LHCN-M2 (cell line): ENCODE measurements around the gene OBP2A. TPM values are rescaled to one million over a fixed set of nuclear protein-coding genes. Genes with fewer than 3 reads are reported as not detected.
"Not testable (repeated sequence)": the region's sequence is repeated elsewhere in the genome, so short reads cannot be mapped to it uniquely, and the experiment has no call there.

Source experiments
- DNase-seq: peaks from one replicate; pipeline ENCODE4 v3.0.0-alpha.2; 2012; ENCODE audit warnings: low read depth
- total RNA-seq: library from RNA; depleted of rRNA; stranded (reverse); fragments of >200 nt; gene quantifications from 2 replicates; pipeline ENCODE4 v1.2.3, GENCODE V29; 2014

Gene OBP2A
- total RNA-seq, 1 experiment from 2014 or later: not detected

DNA sequence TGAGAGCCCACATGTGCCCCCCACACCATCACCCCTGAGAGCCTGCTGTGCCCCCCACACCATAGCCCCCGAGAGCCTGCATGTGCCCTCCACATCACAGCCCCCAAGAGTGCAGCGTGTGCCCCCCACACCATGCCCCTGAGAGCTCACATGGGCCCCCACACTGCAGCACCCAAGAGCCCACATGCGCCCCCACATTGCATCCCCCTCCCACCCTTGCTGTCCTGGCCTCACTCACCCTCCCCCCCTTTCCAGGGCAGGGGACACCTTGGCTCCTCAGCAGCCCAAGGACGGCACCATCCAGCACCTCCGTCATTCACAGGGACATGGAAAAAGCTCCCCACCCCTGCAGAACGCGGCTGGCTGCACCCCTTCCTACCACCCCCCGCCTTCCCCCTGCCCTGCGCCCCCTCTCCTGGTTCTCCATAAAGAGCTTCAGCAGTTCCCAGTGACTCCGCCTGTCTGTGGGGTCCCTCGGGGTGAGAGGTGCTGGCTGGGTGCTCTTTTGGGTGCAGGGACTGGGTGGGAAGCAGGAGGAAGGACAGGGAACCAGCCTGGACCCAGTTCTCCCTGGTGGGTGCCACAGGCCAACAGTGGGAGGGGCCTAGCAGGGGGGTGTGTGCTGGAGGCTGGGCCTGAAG is 19.7 kb upstream of the OBP2A start:
- DNase-seq: no peak

DNA sequence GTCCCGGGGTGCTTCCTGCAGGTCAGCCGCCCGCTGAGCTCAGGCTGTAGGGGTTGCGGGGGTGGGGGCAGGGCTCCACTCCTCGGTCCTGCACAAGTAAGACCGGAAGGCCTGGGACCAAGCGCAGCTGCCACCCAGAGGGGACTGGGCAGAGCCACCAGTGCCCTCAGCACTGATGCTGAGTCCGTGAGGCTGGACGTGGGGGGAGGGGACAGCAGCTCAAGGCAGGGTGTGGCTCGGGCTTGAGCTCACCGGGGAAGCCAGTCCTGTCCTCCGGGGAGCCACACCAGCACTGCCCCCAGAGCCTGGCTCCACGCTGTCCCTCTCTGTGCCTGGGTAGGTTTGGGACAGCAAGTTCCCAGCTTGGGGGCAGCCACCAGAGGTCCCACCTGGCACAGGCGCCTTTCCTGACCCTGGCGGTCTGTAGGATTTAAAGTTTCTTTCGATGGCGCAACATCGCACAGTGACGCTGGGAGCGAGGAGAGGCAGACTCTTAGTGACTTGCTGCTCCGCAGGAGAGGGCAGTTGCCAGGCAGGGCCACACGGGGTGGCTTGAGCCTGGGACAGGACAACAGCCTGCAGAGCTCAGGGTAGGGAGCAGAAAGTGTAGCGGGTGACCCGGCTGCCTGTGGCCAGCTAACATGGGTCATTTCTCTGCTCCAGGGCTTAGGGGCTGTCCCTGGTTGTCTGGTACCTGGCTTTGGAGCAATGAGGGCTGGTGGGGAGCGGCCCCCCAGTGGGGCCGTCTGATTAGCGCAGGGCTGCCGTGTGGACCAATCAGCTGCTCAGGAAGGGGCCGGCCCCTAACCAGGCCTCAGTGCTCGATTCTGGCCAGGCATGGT is 19.0 kb upstream of the OBP2A start:
- DNase-seq: no peak

DNA sequence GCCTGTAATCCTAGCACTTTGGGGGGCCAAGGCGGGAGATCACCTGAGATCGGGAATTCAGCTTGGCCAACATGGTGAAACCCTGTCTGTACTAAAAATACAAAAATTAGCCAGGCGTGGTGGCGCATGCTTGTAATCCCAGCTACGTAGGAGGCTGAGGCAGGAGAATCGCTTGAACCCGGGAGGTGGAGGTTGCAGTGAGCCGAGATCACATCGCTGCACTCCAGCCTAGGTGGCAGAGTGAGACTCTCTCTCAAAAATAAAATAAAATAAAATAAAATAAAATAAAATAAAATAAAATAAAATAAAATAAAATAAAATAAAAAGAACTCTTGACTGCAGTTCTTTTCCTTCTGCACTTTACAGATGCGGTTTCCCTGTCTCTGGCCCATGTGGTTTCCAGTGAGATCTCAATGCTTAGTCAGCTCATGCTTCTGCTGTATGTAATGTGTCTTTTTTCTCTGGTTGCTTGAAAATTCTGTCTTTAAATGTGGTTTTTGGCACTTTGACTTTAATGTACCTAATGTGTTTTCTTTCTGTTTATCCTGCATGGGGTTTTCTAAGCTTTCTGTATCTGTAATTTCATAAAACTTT is 17.0 kb upstream of the OBP2A start:
- not testable (repeated sequence) for DNase-seq

DNA sequence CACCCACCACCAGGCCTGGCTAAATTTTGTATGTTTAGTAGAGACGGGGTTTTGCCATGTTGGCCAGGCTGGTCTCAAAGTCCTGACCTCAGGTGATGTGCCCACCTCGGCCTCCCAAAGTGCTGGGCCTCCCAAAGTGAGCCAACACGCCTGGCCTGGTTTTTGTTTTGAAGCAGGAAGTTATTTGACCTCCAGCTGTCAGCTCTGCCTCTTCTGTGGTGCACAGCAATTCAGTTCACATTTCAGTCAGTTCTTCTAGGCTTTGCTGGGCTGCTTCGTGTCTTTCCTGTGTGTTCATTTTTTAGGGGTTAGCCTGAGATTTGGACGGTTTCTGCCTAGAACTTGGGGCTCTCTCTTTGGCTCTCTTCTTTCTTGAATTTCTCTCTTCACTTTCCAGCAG is 15.8 kb upstream of the OBP2A start:
- no peak for DNase-seq

DNA sequence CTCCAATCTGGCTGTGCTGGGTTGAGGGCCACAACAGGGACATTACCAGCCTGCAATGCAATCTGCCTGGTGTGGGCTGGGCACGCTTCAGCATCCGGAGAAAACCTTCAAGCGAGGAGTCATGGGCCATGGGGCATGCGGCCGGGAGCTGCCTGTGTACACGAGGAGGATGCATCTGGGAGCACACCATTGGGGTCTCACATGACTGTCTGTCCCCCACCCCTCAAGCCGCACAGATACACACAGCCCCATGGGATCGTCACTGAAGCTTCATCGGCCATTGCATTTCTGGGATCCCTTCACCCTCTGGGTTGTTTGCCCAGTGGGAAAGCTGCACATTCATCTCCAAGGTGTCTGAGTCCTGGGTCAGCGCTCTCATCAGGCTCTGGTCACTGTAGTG is 14.8 kb upstream of the OBP2A start:
- DNase-seq: no peak

DNA sequence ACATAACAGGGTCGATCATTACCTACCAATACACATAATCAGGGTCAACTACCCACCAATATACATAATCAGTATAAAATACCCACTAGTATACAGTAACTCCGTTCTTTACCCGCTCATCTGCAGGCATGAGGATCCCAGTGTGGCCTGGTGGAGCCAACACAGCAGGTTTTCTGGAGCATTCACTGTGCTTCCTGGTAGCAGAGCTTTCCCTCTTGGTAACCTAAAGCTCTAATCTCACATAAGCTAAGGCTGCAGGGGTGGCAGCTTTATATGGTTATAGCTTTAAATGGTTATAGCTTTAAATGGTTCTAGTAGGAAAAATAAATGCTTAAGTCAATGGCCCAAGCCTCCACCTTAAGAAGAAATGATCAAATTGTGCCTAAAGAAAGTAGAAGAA is 12.8 kb upstream of the OBP2A start:
- no peak for DNase-seq

DNA sequence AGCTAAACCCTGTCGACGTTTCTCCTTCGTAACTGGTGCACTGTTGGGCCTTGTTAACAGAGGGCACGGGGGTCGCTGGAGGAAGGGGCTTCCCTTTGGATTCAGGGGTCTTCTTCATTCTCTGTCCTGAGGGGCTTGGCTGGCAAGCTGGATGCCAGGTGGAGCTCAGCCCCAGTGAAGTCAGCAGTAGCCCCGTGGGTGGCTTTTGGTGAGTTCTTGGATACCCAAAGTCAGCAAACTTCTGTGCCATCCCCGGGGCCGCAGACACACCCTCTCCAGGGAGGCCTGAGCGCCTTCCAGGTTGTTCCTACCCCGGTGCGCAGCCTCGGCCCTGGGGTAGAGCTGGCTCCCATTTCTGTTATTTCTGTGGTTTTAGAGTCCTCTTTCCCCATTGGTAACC is 12.3 kb upstream of the OBP2A start:
- DNase-seq: no peak

DNA sequence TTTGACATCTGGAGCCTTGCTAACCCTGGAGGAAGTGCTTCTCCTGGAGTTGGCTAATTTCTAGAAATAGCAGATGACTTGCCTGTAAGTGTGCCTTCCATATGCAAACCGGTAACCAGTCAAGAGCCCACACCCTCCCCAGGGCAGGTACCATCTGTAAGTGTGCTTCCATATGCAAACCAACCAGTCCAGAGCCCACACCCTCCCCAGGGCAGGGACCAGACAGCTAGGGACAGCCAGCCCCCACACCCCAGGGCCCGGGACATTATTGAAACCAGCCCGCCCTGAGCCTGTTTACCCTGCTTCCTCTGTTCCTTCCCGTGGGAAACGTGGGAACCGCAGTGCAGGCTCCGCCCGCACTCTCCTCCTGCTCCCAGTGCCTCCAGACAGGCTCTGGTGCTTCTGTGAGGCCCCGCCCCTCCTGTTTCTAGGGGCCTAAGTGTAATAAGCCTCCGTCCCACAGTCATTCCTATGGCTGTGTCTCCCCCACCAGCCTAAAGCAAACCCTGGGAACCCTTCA is 11.7 kb upstream of the OBP2A start:
- not testable (repeated sequence) for DNase-seq

DNA sequence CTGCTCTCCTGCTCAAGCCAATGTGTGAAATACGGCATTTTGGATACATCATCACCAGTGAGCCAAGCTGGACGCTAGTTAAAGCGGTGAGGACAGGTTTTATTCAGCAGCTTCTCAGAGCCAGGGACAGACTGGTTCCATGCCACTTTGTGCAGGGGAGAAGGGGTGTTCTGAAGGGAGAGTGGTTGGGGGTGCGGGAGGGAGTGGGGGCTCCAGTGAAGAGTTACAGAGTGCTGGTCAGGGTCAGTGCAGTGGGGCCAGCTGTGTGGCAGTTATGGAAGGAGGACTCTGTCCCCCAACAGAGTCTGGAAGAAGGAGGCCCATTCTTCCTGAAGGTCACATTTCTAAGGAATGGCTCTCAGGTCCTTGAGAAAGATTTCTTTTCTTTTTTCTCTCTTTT is 11.1 kb upstream of the OBP2A start:
- DNase-seq: not testable (repeated sequence)

DNA sequence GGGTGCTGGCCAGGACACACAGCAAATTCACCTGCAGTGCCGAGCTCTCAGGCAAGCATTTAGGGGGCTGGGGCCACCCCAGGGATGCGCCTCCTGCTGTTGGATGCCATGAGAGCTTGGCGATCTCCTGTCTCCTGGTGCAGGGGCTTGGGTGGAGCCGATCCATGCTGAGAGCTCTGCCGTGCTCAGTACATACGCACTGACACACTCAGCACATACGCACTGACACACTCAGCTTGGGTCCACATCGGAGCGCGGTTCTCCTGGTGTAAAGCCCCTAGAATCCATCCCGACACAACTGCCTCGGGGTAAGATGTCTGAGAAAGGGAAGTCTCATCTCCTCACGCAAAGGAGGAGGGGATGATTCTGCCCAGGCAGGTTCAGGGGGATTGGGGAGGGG is 10.3 kb upstream of the OBP2A start:
- DNase-seq: not testable (repeated sequence)

DNA sequence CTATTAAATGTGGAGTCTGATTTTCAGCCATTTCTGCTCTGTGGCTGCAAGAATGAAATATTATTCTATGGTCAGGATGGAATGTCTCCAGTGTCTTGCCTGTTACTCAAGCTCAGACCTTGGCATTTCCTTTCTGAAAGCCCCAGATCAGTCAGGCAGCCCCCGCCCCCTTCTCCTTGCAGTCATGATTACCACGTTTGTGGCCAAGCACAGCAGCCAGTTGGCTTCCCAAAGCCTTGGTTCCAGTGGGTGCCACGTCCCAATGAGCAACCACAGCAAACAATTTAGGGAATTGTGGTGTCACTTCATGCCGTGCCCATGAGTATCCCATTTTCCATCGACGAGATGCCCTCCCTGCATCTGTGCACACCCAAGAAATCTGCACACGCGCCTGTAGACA is 9.7 kb upstream of the OBP2A start:
- peak; percentile 29 for DNase-seq

DNA sequence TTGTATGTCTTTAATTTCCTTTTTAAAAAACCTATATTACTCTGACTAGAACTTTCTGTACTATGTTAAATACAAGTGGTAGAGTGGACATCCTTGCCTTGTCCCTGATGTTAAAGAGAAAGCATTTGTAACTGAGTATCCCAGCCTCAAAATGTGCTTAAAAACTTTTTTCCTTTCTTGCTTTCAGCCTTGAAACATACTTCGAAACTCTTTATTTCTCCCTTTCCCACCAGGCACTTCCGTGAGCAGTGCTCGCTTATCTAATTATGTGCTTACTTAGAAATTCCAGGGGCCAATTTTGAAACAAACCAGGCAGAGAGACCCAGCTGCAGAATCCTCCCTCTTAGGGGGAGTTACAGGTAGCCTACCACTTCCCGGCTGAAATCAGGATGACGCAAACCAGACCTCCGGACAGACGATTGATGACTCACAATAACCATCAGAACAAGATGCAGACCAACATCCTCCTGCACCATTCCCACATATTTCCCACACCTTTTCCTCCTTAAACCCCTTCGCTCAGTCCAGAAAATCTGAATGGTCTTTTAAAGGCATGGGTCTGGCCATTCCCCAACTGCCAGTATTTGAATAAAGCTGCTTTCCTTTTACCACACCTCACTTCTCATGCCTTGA is 2.5 kb upstream of the OBP2A start:
- DNase-seq: not testable (repeated sequence)

DNA sequence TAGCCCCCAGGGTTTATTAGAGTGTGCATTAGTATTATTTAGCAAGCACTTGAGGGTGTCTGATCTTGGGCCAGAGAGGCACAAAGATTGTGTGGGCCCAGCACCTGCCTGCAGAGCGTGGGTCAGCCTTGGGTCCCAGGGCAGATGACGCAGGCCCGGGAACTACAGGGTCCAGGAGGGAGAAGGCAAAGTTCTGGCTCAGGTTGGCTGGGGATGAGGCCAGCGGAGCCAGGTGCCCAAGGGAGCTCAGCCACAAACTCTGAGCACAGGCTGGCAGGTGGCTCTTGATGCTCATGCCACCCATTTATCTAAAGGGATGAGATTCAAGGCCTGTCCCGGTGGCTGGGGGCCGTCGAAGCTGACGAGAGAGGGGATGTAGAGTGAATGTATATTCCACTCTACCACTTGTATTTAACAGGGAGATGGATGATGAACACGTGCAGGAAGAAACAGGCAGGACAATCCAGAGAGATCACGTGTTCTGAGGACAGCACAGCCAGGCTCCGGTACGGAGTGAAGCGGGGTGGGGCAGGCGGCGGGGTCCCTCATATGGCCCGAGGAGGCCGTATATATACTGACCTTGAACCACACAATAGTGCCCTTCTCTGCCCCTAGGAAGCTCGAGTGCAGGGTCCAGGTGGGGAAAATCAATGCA is 818 bp upstream of the OBP2A start:
- DNase-seq: no peak

DNA sequence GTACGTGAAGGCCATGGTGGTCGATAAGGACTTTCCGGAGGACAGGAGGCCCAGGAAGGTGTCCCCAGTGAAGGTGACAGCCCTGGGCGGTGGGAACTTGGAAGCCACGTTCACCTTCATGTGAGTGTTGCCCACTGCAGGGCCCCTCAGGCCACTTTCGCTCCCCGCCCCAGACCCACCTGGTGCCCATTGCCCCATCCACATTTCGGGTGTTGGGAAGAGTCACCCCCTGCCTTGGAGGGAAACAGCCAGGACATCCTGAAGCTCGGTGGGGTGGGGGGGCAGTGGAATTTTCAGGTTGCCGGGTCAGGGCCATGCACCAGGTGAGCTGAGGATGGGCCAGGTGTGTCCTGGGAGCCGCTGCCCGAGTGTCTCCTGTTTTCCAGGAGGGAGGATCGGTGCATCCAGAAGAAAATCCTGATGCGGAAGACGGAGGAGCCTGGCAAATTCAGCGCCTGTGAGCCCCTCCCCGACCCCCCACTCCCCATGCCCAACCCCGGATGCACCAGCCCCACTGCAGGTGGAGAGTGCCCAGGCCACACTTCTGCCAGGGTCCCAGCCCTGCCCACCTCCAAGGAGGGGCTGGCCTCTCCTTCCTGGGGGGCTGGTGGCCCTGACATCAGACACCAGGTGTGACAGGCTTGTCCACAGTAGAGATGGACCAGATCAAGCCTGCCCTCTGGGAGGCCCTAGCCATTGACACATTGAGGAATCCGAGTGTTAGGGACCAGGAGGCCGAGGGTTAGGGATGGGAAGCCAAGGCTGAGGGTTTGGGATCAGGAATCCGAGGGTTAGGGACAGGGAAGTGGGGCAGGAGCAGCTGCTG is 1.1 kb downstream of the OBP2A start:
- not testable (repeated sequence) for DNase-seq

DNA sequence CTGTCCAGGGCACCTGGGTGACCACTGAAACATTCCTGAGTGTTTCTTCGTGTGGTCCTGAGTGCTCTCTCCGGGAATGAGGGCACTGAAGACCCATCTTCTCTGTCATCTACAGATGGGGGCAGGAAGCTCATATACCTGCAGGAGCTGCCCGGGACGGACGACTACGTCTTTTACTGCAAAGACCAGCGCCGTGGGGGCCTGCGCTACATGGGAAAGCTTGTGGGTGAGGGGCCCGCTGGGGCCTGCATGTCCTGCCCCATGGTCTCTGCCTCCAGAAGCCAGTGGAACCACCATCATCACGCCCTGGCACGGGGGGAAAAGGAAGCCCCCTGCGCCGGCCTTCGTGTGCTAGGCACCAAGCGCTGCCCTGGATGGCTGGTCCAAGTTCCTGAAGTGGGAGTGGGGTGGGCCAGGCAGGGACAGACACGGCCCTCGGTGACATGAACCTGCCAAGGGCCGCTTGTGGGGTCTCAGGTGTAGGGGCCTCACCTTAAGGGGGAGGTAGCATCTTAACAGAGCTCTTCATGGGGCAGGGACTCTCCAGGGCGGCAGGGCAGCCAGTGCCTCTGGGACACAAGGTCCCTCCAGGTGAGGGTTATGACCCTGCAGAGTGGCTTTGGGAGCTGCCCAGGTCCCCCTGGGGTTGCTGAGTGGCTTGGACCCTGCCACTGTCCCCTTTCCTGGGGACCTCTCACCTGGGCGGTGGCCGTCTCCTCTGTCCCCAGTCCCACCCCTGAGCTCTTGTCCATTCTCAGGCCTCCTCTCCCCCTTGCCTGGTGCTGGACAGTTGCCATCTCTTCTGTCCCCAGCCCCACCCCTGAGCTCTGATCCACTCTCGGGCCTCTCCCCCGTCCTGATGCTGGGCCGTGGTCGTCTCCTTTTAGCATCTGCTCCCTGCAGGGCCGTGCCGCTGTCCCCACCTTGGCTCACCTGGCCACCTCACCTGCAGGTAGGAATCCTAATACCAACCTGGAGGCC is 2.1 kb downstream of the OBP2A start:
- no peak for DNase-seq

DNA sequence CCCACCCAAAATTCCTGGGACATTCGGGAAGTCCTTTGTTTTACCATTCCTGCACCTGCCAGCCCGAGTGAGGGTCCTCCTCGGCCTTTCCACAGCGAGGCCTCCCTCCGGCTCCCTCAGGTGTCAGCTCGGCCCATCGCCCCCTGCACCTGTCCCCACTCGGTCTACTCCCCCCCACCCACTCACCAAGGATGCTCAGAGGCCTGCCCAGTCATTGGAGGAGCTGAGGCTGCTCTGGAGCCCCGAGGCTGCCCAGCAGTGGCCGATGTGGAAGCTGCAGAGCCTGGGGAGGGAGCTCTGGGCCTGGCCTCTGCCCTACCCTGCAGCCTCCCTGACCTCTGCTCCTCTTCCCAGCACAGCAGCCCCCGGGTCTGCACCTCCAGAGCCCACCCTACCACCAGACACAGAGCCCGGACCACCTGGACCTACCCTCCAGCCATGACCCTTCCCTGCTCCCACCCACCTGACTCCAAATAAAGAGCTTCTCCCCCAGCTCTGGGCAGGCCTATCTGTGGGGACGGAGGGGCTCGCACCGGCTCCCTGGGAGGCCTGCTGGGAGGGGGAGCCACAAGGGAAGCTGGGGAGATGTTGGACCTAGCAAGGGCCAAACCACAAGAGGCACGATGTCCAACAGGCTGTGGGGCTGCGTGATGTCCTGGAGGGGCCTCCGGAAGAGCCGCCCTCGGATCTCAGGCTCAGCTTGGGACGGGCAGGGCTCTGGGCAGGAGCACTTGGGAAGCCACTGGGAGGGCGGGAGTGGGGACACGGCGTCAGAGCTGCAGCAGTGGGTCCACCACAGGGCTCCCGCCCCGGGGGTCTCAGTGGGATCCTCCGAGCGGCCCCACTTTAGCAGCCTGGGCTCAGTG is 3.8 kb downstream of the OBP2A start:
- DNase-seq: not testable (repeated sequence)

DNA sequence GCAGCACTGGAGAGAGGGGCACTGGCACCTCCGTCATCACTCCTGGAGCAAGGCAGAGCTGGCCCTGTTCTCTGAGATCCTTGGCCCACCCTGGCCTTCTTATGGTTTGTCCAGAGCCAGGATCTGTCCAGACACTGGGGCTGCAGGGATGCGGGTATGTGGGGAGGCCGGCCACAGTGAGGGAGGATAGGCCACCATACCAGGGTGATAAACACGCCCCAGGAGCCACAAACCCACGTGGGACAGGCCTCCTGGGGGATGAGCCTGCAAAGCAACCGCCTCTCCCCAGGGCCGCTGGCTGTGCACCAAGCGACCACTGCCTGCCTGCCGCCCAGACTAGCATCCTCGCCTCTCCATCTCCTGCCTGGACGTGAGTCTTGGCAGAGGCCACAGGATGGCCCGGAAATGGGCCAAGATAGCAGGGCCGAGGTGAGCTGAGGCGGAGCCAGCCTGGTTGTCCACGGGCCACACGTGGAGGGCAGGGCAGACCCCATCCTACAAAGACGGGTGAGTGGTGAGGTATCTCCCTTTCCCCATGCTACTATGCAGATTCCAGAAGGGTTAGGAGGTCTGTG is 4.5 kb downstream of the OBP2A start:
- no peak for DNase-seq

DNA sequence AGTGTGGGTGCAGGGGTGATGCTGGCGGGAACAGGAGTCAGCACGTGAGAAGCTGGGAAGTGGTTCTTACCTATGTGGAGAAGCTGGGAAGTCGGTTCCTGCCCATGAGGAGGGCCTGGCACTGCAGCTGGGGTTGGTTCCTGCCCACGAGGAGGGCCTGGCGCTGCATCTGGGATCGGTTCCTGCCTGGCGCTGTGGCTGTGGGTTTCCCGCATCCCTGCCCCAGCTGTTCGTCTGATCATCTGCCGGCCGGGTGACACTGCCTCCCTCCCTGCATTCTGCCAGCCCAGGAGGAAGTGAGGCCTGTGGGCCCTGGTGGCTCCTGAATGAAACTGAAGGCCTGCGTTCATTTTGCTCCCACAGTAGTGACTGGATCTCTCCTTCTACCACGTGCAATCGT is 5.1 kb downstream of the OBP2A start:
- peak; percentile 21 for DNase-seq
